IPS DF 4.7 (cell line): ENCODE data around the gene KRTAP10-11.

Experiments
- DNase-seq: peaks from one replicate; pipeline ENCODE4 v3.0.0-alpha.2; 2013; ENCODE audit warnings: low spot score; ENCODE audit errors: extremely low read depth

Gene KRTAP10-11

DNA sequence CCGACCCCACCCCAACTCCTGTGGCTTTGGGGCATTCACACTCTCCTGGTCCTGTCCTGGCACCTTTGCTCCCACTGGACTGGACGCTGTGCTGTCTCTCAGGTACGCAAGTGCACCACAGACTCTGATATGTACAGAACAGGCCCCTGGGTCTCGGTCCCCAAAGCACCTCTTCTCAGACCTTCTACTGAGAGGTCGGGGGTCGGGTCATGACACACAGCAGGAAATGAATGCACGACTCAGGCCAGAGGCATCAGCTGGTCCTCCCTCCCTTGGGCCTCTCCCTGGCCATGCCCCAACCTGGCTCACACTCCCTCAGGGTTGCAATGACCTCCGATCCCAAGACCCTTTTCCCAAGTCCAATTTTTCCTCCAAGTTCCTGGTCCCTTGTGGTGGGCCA is 49.0 kb downstream of the KRTAP10-11 start:
- DNase-seq: no peak

- DNase-seq: no peak
Observed at GRCh38 chr21:44695641-44696040, 49.4 kb downstream of the KRTAP10-11 start.

DNA sequence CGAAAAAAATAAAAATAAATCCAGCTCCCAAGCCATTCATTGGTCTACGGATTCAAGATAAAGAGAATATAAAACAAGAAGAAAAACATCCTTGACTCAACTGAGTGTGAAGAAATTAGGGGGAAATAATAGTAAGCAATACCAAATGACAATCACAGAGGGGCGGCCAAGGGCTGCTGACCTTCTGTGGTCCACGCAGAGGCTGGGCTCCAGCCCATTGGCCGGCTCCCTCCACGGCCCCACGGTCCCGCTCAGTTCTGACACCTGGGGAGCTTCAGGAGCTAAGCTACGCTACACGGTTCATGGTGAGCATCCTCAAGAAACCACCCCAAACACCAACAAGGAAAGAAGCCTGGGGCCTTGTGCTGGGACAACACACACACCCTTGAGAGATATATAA is 50.4 kb downstream of the KRTAP10-11 start:
- no peak for DNase-seq
